IPS-15b (cell line): Measurements from ENCODE around the gene GZMB.

Experiments used
- H3K27me3 ChIP-seq: one replicate; pipeline ENCODE4 v1.6.1; 2013; ENCODE audit warnings: low read length; ENCODE audit not compliant: control insufficient read depth, insufficient read depth
- H3K36me3 ChIP-seq: one replicate; pipeline ENCODE4 v1.6.1; 2013; ENCODE audit warnings: low read length; ENCODE audit not compliant: control insufficient read depth, insufficient read depth
- H3K4me1 ChIP-seq: one replicate; pipeline ENCODE4 v1.6.1; 2013; ENCODE audit warnings: mild to moderate bottlenecking, low read length; ENCODE audit not compliant: control insufficient read depth, insufficient read depth
- H3K4me3 ChIP-seq: one replicate; pipeline ENCODE4 v1.5.1; 2013; ENCODE audit warnings: low read depth, low read length
- H3K9ac ChIP-seq: one replicate; pipeline ENCODE4 v1.6.1; 2013; ENCODE audit warnings: low read depth, mild to moderate bottlenecking, low read length
- H3K9me3 ChIP-seq: one replicate; pipeline ENCODE4 v1.6.1; 2013; ENCODE audit warnings: mild to moderate bottlenecking, low read length; ENCODE audit not compliant: control insufficient read depth, insufficient read depth

GZMB gene

DNA sequence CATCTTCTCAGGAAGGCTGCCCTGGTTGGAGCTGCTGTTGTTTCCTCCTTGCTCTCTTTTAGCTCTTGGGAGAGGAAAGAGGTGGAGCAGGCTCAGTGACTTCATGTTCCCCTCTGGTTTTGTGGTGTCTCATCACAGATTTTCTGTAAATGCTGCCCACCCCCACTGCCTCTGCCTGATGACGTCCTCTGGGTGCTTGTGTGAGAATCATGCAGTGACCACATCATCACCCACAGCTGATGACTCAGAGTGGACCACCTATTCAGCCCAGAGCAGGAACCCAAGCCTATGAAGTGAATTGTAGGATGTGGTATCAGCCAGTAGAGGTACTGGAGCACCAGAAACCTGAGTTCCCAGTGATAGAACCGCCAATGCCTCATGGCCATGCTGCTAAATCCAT, at the start of gene GZMB:
TSS of gene GZMB (minus strand) at position 33 of the 400 bp plus-strand sequence. CDS start at position 3, 30 bp downstream.
- H3K9me3 ChIP-seq, result no peaks in the 10 kb centered on the region
- H3K9ac ChIP-seq, result no peak within 1 kb of the TSS
- no peaks in the 10 kb centered on the region for H3K36me3 ChIP-seq
- no peaks in the 10 kb centered on the region for H3K4me1 ChIP-seq
- H3K4me3 ChIP-seq, result no peak within 1 kb of the TSS
- no peaks in the 10 kb centered on the region for H3K27me3 ChIP-seq

DNA sequence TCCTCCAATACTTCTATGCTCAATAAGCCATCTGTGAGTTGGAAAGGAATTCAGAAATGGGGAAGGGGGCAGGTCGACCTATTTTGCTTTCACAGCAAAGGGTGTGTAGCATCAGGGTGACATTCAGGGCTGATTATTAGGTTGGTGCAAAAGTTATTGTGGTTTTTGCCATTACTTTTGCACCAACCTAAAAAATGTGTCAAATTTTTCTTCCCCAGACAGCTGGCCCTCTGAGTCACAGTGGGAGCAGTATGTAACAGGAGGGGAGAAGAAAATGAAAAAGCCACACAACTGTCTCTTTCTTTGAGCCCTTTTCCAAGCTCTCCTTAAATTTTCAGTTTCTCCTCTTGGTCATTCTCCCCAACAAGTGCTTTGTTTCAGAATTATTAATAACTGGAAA, 47.1 kb upstream of the GZMB start:
- peaks cover 6% of the 10 kb centered on the region for H3K27me3 ChIP-seq
- H3K9me3 ChIP-seq, result no peaks in the 10 kb centered on the region
- no peak overlapping the region for H3K4me3 ChIP-seq
- H3K9ac ChIP-seq, result no peak overlapping the region
- H3K36me3 ChIP-seq, result no peaks in the 10 kb centered on the region
- H3K4me1 ChIP-seq, result no peaks in the 10 kb centered on the region

DNA sequence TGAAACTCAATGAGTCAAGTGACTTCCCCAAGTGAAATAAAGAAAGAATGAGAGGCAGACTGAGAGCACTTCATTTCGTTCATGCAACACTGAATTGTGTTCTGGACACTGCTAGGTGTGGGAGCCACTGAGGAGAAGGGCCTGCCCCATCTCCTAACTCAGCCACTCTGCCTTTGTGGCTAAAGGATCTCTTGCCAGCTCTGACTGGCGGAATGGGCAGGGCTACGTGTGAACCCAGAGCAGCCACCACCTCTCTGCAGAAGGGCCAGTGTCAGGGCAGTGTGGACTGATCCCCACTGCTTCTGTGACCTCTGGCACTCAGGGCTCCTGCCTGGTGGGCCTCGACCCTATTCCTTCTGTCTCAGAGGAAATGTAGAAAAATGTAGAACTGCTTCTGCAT, 46.5 kb upstream of the GZMB start:
- Histone ChIP-seq H3K36me3 (no peaks in the 10 kb centered on the region), H3K27me3 (peaks cover 6% of the 10 kb centered on the region), H3K9ac (no peak overlapping the region), H3K4me3 (no peak overlapping the region), H3K4me1 (no peaks in the 10 kb centered on the region), H3K9me3 (no peaks in the 10 kb centered on the region)

GRCh38 chr14:24679248-24679961, 45.4 kb upstream of the GZMB start:
- Histone ChIP-seq H3K4me1 (no peaks in the 10 kb centered on the region), H3K36me3 (no peaks in the 10 kb centered on the region), H3K9ac (no peak overlapping the region), H3K9me3 (no peaks in the 10 kb centered on the region), H3K4me3 (no peak overlapping the region), H3K27me3 (peaks cover 6% of the 10 kb centered on the region)

DNA sequence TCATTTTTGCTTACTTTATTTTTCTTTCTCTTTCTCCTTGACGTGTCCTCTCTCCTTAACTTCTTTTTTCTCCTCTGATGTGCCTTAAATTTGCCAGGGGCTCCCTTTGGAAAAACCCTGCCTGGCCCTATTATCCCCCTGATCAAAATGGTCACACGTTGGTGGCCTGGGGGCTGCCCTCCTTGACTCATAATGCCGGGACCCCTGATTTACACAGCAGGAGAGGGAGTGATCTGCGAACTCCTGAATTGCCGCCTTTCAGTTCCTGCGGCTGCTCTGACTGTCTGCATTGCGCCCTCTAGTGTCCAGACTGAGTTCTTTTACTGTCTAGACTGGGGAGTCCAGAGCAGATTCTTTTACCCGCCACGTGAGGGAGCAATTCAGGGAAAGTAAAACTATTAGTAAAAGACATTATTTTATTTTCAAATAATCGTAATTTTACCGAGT, 44.8 kb upstream of the GZMB start:
- peak overlapping the region; percentile 10 for H3K4me3 ChIP-seq
- H3K4me1 ChIP-seq, result no peaks in the 10 kb centered on the region
- H3K9me3 ChIP-seq, result no peaks in the 10 kb centered on the region
- peaks cover 6% of the 10 kb centered on the region for H3K27me3 ChIP-seq
- no peaks in the 10 kb centered on the region for H3K36me3 ChIP-seq
- H3K9ac ChIP-seq, result no peak overlapping the region

DNA sequence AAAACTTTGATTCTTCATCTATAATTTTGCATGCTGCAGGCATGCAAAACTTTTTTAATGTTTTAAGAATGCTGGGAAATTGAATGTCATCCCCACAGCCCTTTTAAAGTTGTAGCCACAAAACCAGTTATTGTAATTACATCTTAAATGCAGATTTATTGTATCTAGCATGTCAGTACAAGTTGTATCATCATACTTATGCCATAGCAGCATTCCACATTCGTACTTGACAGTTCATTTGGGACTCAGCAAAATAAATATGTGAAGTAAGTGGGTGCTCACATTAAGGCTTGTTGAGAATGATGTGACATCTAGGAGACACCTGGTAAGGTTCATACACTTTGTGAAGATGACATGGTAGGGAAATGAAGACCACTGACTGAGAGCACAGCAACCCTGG, 44.0 kb upstream of the GZMB start:
- Histone ChIP-seq H3K27me3 (peaks cover 6% of the 10 kb centered on the region), H3K9ac (no peak overlapping the region), H3K4me1 (no peaks in the 10 kb centered on the region), H3K36me3 (no peaks in the 10 kb centered on the region), H3K9me3 (no peaks in the 10 kb centered on the region), H3K4me3 (no peak overlapping the region)

- no peaks in the 10 kb centered on the region for H3K9me3 ChIP-seq
- no peak overlapping the region for H3K9ac ChIP-seq
- peaks cover 6% of the 10 kb centered on the region for H3K27me3 ChIP-seq
- no peak overlapping the region for H3K4me3 ChIP-seq
- H3K4me1 ChIP-seq, result no peaks in the 10 kb centered on the region
- H3K36me3 ChIP-seq, result no peaks in the 10 kb centered on the region
These were observed 40.4 kb upstream of the GZMB start for GRCh38 chr14:24674204-24674970.

- Histone ChIP-seq H3K4me1 (no peaks in the 10 kb centered on the region), H3K9ac (no peak overlapping the region), H3K4me3 (no peak overlapping the region), H3K36me3 (no peaks in the 10 kb centered on the region), H3K9me3 (no peaks in the 10 kb centered on the region), H3K27me3 (peaks cover 6% of the 10 kb centered on the region)
These were observed 39.7 kb upstream of the GZMB start for GRCh38 chr14:24673534-24674203.

DNA sequence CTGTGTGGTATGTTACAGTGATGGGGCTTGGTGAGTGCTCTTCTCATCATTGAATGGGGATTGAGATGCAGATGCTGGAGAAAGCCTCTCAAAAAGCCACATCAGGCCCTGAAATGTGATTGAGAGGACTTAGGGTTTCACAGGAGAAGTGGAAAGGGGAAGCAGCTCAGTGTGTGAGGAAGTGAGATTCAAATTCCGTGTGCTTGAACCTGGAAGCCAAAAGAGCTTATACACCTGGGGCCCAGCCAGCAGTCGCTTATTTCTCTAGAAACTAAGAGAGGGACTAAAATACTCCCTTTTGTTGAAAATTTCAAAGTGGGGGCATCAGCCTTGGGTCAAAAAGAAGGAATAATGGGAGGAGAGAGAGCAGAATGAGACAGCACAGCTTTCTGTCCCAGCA, 39.1 kb upstream of the GZMB start:
- peaks cover 2% of the 10 kb centered on the region for H3K27me3 ChIP-seq
- no peaks in the 10 kb centered on the region for H3K36me3 ChIP-seq
- no peaks in the 10 kb centered on the region for H3K4me1 ChIP-seq
- H3K4me3 ChIP-seq, result no peak overlapping the region
- no peak overlapping the region for H3K9ac ChIP-seq
- no peaks in the 10 kb centered on the region for H3K9me3 ChIP-seq

DNA sequence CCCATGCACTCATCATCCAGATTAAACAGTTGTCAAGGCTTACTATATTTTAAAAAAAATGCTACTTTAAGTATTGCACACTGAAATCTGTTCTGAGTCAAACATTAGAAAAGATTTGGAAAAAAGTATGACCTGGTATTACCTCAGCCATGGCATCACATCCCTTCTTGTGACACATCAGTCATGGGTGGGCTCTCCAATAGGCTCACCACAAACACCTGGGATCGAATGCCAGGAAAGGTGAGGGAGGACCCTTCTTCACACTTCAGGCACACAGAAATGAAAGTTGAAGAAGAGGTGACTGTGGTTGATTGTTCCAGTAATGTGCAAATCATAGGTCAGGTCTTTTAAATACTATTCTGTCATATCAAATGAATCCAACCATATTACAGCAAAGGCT, 36.6 kb upstream of the GZMB start:
- no peak overlapping the region for H3K9ac ChIP-seq
- no peaks in the 10 kb centered on the region for H3K36me3 ChIP-seq
- no peak overlapping the region for H3K4me3 ChIP-seq
- H3K4me1 ChIP-seq, result no peaks in the 10 kb centered on the region
- no peaks in the 10 kb centered on the region for H3K27me3 ChIP-seq
- no peaks in the 10 kb centered on the region for H3K9me3 ChIP-seq

DNA sequence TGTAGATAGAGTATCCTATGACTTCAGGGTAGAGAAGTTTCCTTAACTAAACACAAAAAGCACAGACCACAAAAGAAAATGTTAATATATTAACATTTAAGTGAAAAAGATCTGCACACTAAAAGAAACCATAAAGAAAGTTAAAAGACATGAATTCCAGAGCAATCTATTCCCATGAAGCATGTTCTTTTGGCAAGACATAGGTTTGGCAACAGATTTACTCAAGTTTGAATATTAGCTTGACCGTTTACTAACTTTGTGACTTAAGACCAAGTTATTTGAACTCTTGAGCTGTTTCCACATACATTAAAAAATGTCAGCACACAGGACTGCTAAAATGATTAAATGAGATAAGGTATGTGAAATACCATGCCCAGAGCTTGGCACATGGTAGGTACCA, 35.7 kb upstream of the GZMB start:
- Histone ChIP-seq H3K4me1 (no peaks in the 10 kb centered on the region), H3K36me3 (no peaks in the 10 kb centered on the region), H3K4me3 (no peak overlapping the region), H3K9ac (no peak overlapping the region), H3K9me3 (no peaks in the 10 kb centered on the region), H3K27me3 (no peaks in the 10 kb centered on the region)
